NB4 (cell line): ENCODE data around the gene ITGB8.

Experiments used
- CTCF ChIP-seq: IDR thresholded peaks from one replicate; pipeline ENCODE4 v1.5.1; 2012; ENCODE audit warnings: low read depth, low read length
- MAX ChIP-seq: IDR thresholded peaks from 2 replicates; pipeline ENCODE4 v1.6.1; 2011; ENCODE audit warnings: low read depth, low read length
- POLR2A ChIP-seq: IDR thresholded peaks from 2 replicates; pipeline ENCODE4 v1.6.1; 2011; ENCODE audit warnings: mild to moderate bottlenecking; ENCODE audit not compliant: insufficient read length; ENCODE audit errors: extremely low read depth

GRCh38 chr7:20388084-20388483 is 57.4 kb downstream of the ITGB8 start:
- TF ChIP-seq CTCF (no peak), MAX (no peak), POLR2A (no peak)
